Measurements from ENCODE around the gene ALKBH2. TPM values are rescaled to one million over a fixed set of nuclear protein-coding genes. Genes with fewer than 3 reads are reported as not detected.
"Not testable (repeated sequence)": the region's sequence is repeated elsewhere in the genome, so short reads cannot be mapped to it uniquely, and the experiment has no call there.

ALKBH2 gene
- total RNA-seq, 6 experiments from 2014 or later = 6.1 to 19.3 (median 17.1) TPM

DNA sequence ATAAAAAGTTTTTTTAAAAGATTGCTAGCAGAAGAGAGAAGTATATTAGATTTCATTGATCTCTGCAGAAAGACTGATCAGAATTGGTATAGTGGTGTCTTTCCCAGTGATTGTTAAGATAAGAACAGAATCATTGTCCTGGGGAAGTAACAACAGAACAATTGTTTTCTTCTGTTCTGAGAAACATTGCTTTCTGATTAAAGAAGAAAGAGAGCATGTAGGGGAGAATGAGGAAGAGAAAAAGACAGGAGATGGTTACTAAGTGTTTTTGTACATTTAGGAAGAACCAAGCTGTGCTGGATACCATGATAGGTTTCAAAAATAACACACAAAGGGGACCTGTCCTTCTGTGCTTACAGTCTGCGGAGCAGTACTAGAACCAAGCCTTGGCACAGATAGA lies 35.9 kb downstream of the ALKBH2 start:
- no peak overlapping the region for H3K4me3 ChIP-seq
- DNase-seq (no peak), ATAC-seq (no peak)
- WGBS (ENCODE audit: insufficient coverage, low coverage, low lambda C conversion rate, missing lambda C conversion rate) = 100% methylated on average over 1 of the region's 1 CpG
- intact Hi-C loops (cut with DNase I) = no loop called here
- H3K27me3 ChIP-seq = no peaks in the 10 kb centered on the region
- no peaks in the 10 kb centered on the region for H3K9me3 ChIP-seq
- peaks cover 0 to 43% (median 12%) of the 10 kb centered on the region in 4 donors for H3K4me1 ChIP-seq
- H3K36me3 ChIP-seq = peaks cover 0 to 8% (median 4%) of the 10 kb centered on the region in 4 donors
- TF ChIP-seq, protein P1, sequence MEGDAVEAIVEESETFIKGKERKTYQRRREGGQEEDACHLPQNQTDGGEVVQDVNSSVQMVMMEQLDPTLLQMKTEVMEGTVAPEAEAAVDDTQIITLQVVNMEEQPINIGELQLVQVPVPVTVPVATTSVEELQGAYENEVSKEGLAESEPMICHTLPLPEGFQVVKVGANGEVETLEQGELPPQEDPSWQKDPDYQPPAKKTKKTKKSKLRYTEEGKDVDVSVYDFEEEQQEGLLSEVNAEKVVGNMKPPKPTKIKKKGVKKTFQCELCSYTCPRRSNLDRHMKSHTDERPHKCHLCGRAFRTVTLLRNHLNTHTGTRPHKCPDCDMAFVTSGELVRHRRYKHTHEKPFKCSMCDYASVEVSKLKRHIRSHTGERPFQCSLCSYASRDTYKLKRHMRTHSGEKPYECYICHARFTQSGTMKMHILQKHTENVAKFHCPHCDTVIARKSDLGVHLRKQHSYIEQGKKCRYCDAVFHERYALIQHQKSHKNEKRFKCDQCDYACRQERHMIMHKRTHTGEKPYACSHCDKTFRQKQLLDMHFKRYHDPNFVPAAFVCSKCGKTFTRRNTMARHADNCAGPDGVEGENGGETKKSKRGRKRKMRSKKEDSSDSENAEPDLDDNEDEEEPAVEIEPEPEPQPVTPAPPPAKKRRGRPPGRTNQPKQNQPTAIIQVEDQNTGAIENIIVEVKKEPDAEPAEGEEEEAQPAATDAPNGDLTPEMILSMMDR (IDR thresholded peaks at IDR 0.05) = no peak
- peak overlapping the region in 1 of 3 donors; percentile 34 for H3K27ac ChIP-seq

DNA sequence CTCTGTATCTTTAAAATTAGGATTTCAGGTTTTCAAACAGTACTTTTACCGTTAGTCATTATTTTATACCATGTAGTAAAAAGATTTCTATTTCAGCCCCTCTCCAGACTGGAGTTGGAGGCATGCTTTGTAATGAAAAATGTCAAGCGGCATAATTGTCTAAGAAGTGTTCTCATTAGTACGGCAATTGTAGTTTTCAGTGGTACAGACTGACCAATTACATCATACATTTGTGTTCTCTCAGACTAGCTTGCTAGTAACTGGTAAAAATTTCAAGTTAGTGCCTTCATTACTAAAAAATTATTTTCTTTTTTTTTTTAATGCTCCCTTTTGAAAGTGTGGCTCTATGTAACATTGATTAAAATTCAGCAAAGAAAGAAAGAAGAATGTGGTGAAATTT lies 36.4 kb downstream of the ALKBH2 start:
- Histone ChIP-seq H3K27me3 (no peaks in the 10 kb centered on the region), H3K4me3 (no peak overlapping the region), H3K36me3 (peaks cover 0 to 8% (median 4%) of the 10 kb centered on the region in 4 donors), H3K27ac (peak overlapping the region in 1 of 3 donors; percentile 34), H3K4me1 (peaks cover 0 to 46% (median 12%) of the 10 kb centered on the region in 4 donors), H3K9me3 (no peaks in the 10 kb centered on the region)
- ATAC-seq (no peak), DNase-seq (no peak)
- intact Hi-C loops (cut with DNase I) = no loop called here
- no peak for TF ChIP-seq POLR2A (IDR thresholded peaks at IDR 0.05)
- WGBS (ENCODE audit: insufficient coverage, low coverage, low lambda C conversion rate, missing lambda C conversion rate) = 49% methylated on average over 3 of the region's 3 CpGs

- peak in 1 of 4 donors; percentile 6 for ATAC-seq
- DNase-seq = no peak
- no peaks in the 10 kb centered on the region for H3K9me3 ChIP-seq
- H3K4me1 ChIP-seq = peaks cover 0 to 47% (median 12%) of the 10 kb centered on the region in 4 donors
- intact Hi-C loops (cut with DNase I) = loop anchor here in 1 of 2 donors (5.0 kb wide), 1 partner anchor 38 kb away; the partner anchor contains the start of gene ALKBH2
- TF ChIP-seq, protein P1 (IDR thresholded peaks at IDR 0.05) = no peak
- no peak for TF ChIP-seq POLR2A (IDR thresholded peaks at IDR 0.05)
- peak overlapping the region in 2 of 3 donors; percentile 75 to 96 for H3K4me3 ChIP-seq
- H3K27ac ChIP-seq = peak overlapping the region; percentile 92 to 96 (median 94)
- peaks cover 0 to 8% (median 2%) of the 10 kb centered on the region in 4 donors for H3K36me3 ChIP-seq
- no peaks in the 10 kb centered on the region for H3K27me3 ChIP-seq
Measured at GRCh38 chr12:109054520-109054919, 38.8 kb downstream of the ALKBH2 start.

DNA sequence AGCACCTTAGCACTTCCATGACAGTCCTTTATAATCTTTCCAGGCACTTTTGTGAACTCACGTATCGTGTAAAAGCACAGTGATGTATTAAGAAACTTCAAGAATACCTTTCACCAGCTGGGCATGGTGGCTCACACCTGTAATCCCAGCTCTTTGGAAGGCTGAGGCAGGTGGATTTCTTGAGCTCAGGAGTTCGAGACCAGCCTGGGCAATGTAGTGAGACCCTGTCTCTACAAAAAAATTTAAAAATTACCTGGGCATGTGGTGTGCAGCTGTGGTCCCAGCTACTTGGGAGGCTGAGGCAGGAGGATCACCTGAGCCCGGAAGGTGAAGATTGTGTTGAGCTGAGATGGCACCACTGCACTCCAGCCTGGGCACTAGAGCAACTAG lies 39.2 kb downstream of the ALKBH2 start:
- intact Hi-C loops (cut with DNase I) = loop anchor here in 1 of 2 donors (5.0 kb wide), 1 partner anchor 38 kb away; the partner anchor contains the start of gene ALKBH2
- 47% methylated on average over 4 of the region's 4 CpGs for WGBS (ENCODE audit: insufficient coverage, low coverage, low lambda C conversion rate, missing lambda C conversion rate)
- H3K4me1 ChIP-seq = peaks cover 0 to 42% (median 12%) of the 10 kb centered on the region in 4 donors

GRCh38 chr12:109053382-109054123 lies 39.7 kb downstream of the ALKBH2 start:
- ATAC-seq (peak; percentile 20 to 61 (median 34)), DNase-seq (peak in 1 of 3 donors; percentile 66)
- H3K4me3 ChIP-seq = peak overlapping the region; percentile 75 to 97 (median 96)
- H3K27me3 ChIP-seq = no peaks in the 10 kb centered on the region
- 8% methylated on average over 9 of the region's 9 CpGs for WGBS (ENCODE audit: insufficient coverage, low coverage, low lambda C conversion rate, missing lambda C conversion rate)
- H3K27ac ChIP-seq = peak overlapping the region; percentile 92 to 96 (median 94)
- peaks cover 0 to 8% (median 0%) of the 10 kb centered on the region in 4 donors for H3K36me3 ChIP-seq
- intact Hi-C loops (cut with DNase I) = loop anchor here in 1 of 2 donors (5.0 kb wide), 1 partner anchor 39 kb away; the partner anchor contains the start of gene ALKBH2
- no peak for TF ChIP-seq POLR2A (IDR thresholded peaks at IDR 0.05)
- TF ChIP-seq, protein P1 (IDR thresholded peaks at IDR 0.05) = no peak
- H3K4me1 ChIP-seq = peaks cover 0 to 38% (median 12%) of the 10 kb centered on the region in 4 donors
- no peaks in the 10 kb centered on the region for H3K9me3 ChIP-seq

More for the DNA sequence above, 39.2 kb downstream of the ALKBH2 start:
- H3K27me3 ChIP-seq, ATAC-seq, H3K9me3 ChIP-seq, H3K36me3 ChIP-seq, DNase-seq: not testable (repeated sequence)
- Histone ChIP-seq H3K4me3 (peak overlapping the region; percentile 4 to 96 (median 75)), H3K27ac (peak overlapping the region; percentile 92 to 96 (median 94))
